Stimulated activated CD4-positive, alpha-beta T cell treated with anti-CD3 and anti-CD28 coated beads, Interleukin-2, amount 100 ng/mL, for 24 hours (primary cell): ENCODE data around the gene OPA3.
"Not testable (repeated sequence)": the region's sequence is repeated elsewhere in the genome, so short reads cannot be mapped to it uniquely, and the experiment has no call there.

Source experiments
- DNase-seq, 2 donors: peaks; one replicate each; pipeline ENCODE4 v3.0.0-alpha.2; 2020

Gene OPA3

GRCh38 chr19:45517641-45518468, 66.7 kb downstream of the OPA3 start:
- no peak for DNase-seq

GRCh38 chr19:45517238-45517637, 67.4 kb downstream of the OPA3 start:
- no peak for DNase-seq

- DNase-seq: peak in 1 of 2 donors; percentile 34
Observed at GRCh38 chr19:45515807-45516401, 68.7 kb downstream of the OPA3 start.

- peak in 1 of 2 donors; percentile 42 for DNase-seq
Observed at GRCh38 chr19:45515081-45515624, 69.4 kb downstream of the OPA3 start.

GRCh38 chr19:45514376-45515051, 70.1 kb downstream of the OPA3 start:
- no peak for DNase-seq

GRCh38 chr19:45512881-45513483, 71.6 kb downstream of the OPA3 start:
- no peak for DNase-seq

GRCh38 chr19:45511074-45511473, 73.5 kb downstream of the OPA3 start:
- no peak for DNase-seq

- not testable (repeated sequence) for DNase-seq
Observed at GRCh38 chr19:45510352-45510751, 74.2 kb downstream of the OPA3 start.

- DNase-seq: no peak
Observed at GRCh38 chr19:45509692-45510015, 74.9 kb downstream of the OPA3 start.

- peak in 1 of 2 donors; percentile 58 for DNase-seq
Observed at GRCh38 chr19:45508861-45509691, 75.5 kb downstream of the OPA3 start.

- DNase-seq: peak; percentile 50 to 67
Observed at GRCh38 chr19:45508417-45508860, 76.2 kb downstream of the OPA3 start.

- DNase-seq: no peak
Observed at GRCh38 chr19:45507872-45508416, 76.7 kb downstream of the OPA3 start.

GRCh38 chr19:45506989-45507871, 77.4 kb downstream of the OPA3 start, which contains the start of gene VASP:
Gene VASP (plus strand): TSS chr19:45507479. CDS start chr19:45507772, 293 bp downstream.
- peak; percentile 89 to 93 for DNase-seq

- DNase-seq: peak; percentile 99 to 100
Observed at GRCh38 chr19:45506246-45506988, 78.2 kb downstream of the OPA3 start.

GRCh38 chr19:45505996-45506245, 78.7 kb downstream of the OPA3 start:
- DNase-seq: no peak

GRCh38 chr19:45505151-45505995, 79.2 kb downstream of the OPA3 start:
- DNase-seq: no peak

- DNase-seq: no peak
Observed at GRCh38 chr19:45503909-45504308, 80.7 kb downstream of the OPA3 start.

GRCh38 chr19:45502111-45502510, 82.5 kb downstream of the OPA3 start:
- DNase-seq: no peak

GRCh38 chr19:45501730-45502014, 82.9 kb downstream of the OPA3 start:
- no peak for DNase-seq
